WTC11 (cell line): Measurements from ENCODE around the gene PELI3. TPM values are rescaled to one million over a fixed set of nuclear protein-coding genes. Genes with fewer than 3 reads are reported as not detected.

ENCODE experiments used
- ATAC-seq: fragments of 200-7000 bp; cut with Tn5 transposase; 2 replicates; pipeline ENCODE4 v1.10.0; 2021; ENCODE audit warnings: mild to moderate bottlenecking, moderate library complexity
- CTCF ChIA-PET: fragments of 300-600 bp; sonication (Branson Sonifier 250); formaldehyde crosslinking; loops from one replicate; lab custom pipeline; 2021; ENCODE audit warnings: antibody characterized with exemption; lab: Charles Lee
- POLR2A ChIA-PET: fragments of 350-600 bp; sonication (Branson Sonifier 250); formaldehyde crosslinking; loops from one replicate; lab custom pipeline; 2021; ENCODE audit warnings: antibody characterized with exemption; lab: Charles Lee
- DNase-seq: peaks from one replicate; pipeline ENCODE4 v3.0.0; 2021; ENCODE audit warnings: low spot score
- H3K27ac Mint-ChIP-seq: 2 replicates; pipeline ENCODE4 v1.8.0; 2021; ENCODE audit warnings: mixed read lengths
- H3K27me3 Mint-ChIP-seq: 2 replicates; pipeline ENCODE4 v1.8.0; 2021; ENCODE audit warnings: low read depth, mild to moderate bottlenecking, moderate library complexity, mixed read lengths
- H3K36me3 Mint-ChIP-seq: 2 replicates; pipeline ENCODE4 v1.8.0; 2021; ENCODE audit warnings: mixed read lengths
- H3K4me1 Mint-ChIP-seq: 2 replicates; pipeline ENCODE4 v1.8.0; 2022; ENCODE audit warnings: mixed read lengths
- H3K4me3 Mint-ChIP-seq: 2 replicates; pipeline ENCODE4 v1.8.0; 2021; ENCODE audit warnings: mild to moderate bottlenecking, moderate library complexity, mixed read lengths
- H3K9me3 Mint-ChIP-seq: 2 replicates; pipeline ENCODE4 v1.8.0; 2021; ENCODE audit warnings: mixed read lengths
- ESRRA ChIP-seq: sonication (generic); formaldehyde crosslinking; IDR thresholded peaks from 2 replicates; pipeline ENCODE4 v1.8.1; 2022; ENCODE audit warnings: mild to moderate bottlenecking, missing genetic modification reagents, borderline replicate concordance
- FOXK1 ChIP-seq: sonication (generic); formaldehyde crosslinking; IDR thresholded peaks from 2 replicates; pipeline ENCODE4 v1.8.0; 2022; ENCODE audit warnings: mild to moderate bottlenecking, moderate library complexity, missing genetic modification reagents
- JUN ChIP-seq: sonication (generic); formaldehyde crosslinking; IDR thresholded peaks from 2 replicates; pipeline ENCODE4 v1.8.0; 2023; ENCODE audit warnings: mild to moderate bottlenecking, missing genetic modification reagents
- NR2C2 ChIP-seq: sonication (generic); formaldehyde crosslinking; IDR thresholded peaks from 2 replicates; pipeline ENCODE4 v1.8.0; 2022; ENCODE audit warnings: mild to moderate bottlenecking, missing genetic modification reagents
- OVOL2 ChIP-seq: fragments of 250-450 bp; sonication (Bioruptor Pico); IDR thresholded peaks from 2 replicates; pipeline ENCODE4 v1.9.0; 2021; ENCODE audit warnings: mild to moderate bottlenecking, borderline replicate concordance
- SMAD3 ChIP-seq: sonication (generic); formaldehyde crosslinking; IDR thresholded peaks from 2 replicates; pipeline ENCODE4 v1.8.0; 2022; ENCODE audit warnings: missing genetic modification reagents, mild to moderate bottlenecking, borderline replicate concordance
- SMAD4 ChIP-seq: sonication (generic); formaldehyde crosslinking; IDR thresholded peaks from 2 replicates; pipeline ENCODE4 v1.8.0; 2022; ENCODE audit warnings: mild to moderate bottlenecking, missing genetic modification reagents
- TEAD4 ChIP-seq: sonication (generic); formaldehyde crosslinking; IDR thresholded peaks from 2 replicates; pipeline ENCODE4 v1.8.0; 2022; ENCODE audit warnings: mild to moderate bottlenecking, missing genetic modification reagents
- ZNF416 ChIP-seq: fragments of 250-450 bp; sonication (Bioruptor Pico); IDR thresholded peaks from 2 replicates; pipeline ENCODE4 v1.9.0; 2021; ENCODE audit warnings: mild to moderate bottlenecking, inconsistent platforms
- ZNF423 ChIP-seq: fragments of 250-450 bp; sonication (Bioruptor Pico); IDR thresholded peaks from 2 replicates; pipeline ENCODE4 v2.1.2; 2022; ENCODE audit warnings: mild to moderate bottlenecking, moderate library complexity
- ZNF671 ChIP-seq: fragments of 250-450 bp; sonication (Bioruptor Pico); IDR thresholded peaks from 2 replicates; pipeline ENCODE4 v1.8.0; 2021; ENCODE audit warnings: mild to moderate bottlenecking
- total RNA-seq: library from RNA; stranded (reverse); gene quantifications from 3 replicates; pipeline ENCODE4 v1.2.3, GENCODE V29; 2021
- TF ChIP-seq, protein P1 (sequence below): fragments of 200-600 bp; IDR thresholded peaks from 2 replicates; pipeline ENCODE4 v1.8.0; 2022; ENCODE audit warnings: antibody characterized with exemption
- TF ChIP-seq, protein P2 (sequence below): fragments of 250-450 bp; sonication (Bioruptor Pico); IDR thresholded peaks from 2 replicates; pipeline ENCODE4 v1.9.0; 2021; ENCODE audit warnings: mild to moderate bottlenecking, borderline replicate concordance
- TF ChIP-seq, protein P3 (sequence below): sonication (generic); formaldehyde crosslinking; IDR thresholded peaks from 2 replicates; pipeline ENCODE4 v1.8.0; 2022; ENCODE audit warnings: mild to moderate bottlenecking, missing genetic modification reagents
- TF ChIP-seq, protein P4 (sequence below): sonication (generic); formaldehyde crosslinking; IDR thresholded peaks from 2 replicates; pipeline ENCODE4 v1.8.0; 2023; ENCODE audit warnings: missing genetic modification reagents, mild to moderate bottlenecking, borderline replicate concordance

Gene PELI3
- total RNA-seq, 1 experiment from 2014 or later: 7.8 TPM

DNA sequence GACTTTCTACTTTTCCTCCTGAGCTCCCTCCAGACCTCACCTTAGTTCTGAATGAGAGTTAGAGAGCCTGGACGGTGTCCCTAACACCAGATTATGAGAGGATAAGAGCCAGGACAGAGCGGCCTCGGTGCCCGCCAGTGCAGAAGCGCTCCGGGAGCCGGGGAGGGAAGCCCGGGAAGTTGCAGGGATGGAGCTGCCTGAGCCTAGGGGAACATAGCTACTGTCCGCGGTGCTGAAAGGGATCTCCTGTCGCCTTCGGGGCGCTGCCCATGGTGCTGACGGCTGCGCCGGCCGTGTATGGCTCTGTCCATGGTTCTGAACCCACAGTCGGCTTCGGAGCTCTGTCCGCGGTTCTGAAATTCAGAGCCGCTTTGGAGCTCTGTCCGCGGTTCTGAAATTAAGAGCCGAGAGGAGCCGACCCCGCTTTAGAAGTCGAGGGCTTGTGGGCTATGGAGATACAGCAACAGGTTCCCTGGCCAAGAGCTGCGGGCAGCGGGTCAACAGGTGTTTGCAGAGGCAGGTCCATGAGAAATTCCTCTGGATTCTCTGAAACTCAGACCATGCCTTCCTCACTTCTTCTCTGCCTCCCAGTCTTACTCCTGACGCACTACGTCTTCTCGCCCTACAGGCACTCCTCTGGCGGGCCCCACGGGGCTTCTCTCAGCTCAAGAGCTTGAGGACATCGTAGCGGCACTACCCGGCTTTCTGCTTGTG lies 45.1 kb upstream of the PELI3 start (continued):
- TF ChIP-seq SMAD4 (CRISPR knock-in tag) (peak; percentile 100), SMAD3 (CRISPR knock-in tag) (peak; percentile 100), ZNF416 (CRISPR knock-in tag) (peak; percentile 99)

DNA sequence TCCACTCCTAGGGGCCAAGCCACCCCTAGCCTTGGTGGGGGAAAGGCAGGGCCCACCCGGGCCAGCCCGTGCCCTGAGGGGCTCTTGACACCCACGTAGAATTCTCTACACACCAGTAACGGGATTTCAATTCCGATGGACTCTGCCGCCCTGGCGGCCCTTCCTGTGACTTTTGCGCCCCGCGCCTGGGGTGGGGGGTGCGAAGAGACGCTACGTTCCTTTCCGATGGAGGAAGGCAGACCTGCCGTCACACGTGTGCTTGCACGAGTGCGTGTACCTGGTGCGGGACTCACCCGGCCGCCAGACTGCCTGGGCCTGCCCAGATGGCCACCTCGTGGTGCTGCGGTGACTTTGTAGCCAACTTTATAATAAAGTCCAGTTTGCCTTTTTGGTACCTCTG lies 40.4 kb upstream of the PELI3 start:
- CTCF ChIA-PET: interaction anchor here (1.1 kb wide), 1 partner anchor 19 kb away, joined by 3 read pairs; no protein-coding TSS in a partner anchor
- H3K4me3 Mint-ChIP-seq: no peak overlapping the region
- TF ChIP-seq ESRRA (CRISPR knock-in tag): no peak
- TF ChIP-seq, all 79 proteins: peak for 0
- Mint-ChIP-seq H3K36me3 (no peaks in the 10 kb centered on the region), H3K9me3 (no peaks in the 10 kb centered on the region), H3K4me1 (peaks cover 1% of the 10 kb centered on the region; the same call in 1 of the 2 replicates), H3K27ac (no peak overlapping the region), H3K27me3 (peaks cover 40% of the 10 kb centered on the region)
- no peak for DNase-seq
- POLR2A ChIA-PET: no interaction called here
- ATAC-seq: no peak

DNA sequence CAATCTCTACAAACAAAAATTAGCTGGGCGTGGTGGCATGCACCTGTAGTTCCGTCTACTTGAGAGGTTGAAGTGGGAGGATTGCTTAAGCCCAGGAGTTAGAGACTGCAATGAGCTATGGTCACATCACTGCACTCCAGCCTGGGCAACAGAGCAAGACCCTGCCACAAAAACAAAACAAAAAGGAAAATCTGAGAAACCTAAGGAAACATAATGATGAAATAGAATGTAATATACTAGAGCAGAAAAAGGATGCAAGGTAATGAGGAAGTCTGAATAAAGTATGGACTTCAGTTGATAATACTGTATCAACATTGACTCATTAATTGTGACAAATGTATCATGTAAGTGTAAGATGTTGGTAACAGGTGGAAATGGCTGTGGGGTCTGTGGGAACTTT lies 37.8 kb upstream of the PELI3 start:
- H3K27ac Mint-ChIP-seq: no peak overlapping the region
- TF ChIP-seq, protein P1, sequence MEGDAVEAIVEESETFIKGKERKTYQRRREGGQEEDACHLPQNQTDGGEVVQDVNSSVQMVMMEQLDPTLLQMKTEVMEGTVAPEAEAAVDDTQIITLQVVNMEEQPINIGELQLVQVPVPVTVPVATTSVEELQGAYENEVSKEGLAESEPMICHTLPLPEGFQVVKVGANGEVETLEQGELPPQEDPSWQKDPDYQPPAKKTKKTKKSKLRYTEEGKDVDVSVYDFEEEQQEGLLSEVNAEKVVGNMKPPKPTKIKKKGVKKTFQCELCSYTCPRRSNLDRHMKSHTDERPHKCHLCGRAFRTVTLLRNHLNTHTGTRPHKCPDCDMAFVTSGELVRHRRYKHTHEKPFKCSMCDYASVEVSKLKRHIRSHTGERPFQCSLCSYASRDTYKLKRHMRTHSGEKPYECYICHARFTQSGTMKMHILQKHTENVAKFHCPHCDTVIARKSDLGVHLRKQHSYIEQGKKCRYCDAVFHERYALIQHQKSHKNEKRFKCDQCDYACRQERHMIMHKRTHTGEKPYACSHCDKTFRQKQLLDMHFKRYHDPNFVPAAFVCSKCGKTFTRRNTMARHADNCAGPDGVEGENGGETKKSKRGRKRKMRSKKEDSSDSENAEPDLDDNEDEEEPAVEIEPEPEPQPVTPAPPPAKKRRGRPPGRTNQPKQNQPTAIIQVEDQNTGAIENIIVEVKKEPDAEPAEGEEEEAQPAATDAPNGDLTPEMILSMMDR: no peak
- no peak for TF ChIP-seq FOXK1 (CRISPR knock-in tag)
- no peak for TF ChIP-seq ZNF416 (CRISPR knock-in tag)
- TF ChIP-seq NR2C2 (CRISPR knock-in tag): no peak
- TF ChIP-seq, protein P2, sequence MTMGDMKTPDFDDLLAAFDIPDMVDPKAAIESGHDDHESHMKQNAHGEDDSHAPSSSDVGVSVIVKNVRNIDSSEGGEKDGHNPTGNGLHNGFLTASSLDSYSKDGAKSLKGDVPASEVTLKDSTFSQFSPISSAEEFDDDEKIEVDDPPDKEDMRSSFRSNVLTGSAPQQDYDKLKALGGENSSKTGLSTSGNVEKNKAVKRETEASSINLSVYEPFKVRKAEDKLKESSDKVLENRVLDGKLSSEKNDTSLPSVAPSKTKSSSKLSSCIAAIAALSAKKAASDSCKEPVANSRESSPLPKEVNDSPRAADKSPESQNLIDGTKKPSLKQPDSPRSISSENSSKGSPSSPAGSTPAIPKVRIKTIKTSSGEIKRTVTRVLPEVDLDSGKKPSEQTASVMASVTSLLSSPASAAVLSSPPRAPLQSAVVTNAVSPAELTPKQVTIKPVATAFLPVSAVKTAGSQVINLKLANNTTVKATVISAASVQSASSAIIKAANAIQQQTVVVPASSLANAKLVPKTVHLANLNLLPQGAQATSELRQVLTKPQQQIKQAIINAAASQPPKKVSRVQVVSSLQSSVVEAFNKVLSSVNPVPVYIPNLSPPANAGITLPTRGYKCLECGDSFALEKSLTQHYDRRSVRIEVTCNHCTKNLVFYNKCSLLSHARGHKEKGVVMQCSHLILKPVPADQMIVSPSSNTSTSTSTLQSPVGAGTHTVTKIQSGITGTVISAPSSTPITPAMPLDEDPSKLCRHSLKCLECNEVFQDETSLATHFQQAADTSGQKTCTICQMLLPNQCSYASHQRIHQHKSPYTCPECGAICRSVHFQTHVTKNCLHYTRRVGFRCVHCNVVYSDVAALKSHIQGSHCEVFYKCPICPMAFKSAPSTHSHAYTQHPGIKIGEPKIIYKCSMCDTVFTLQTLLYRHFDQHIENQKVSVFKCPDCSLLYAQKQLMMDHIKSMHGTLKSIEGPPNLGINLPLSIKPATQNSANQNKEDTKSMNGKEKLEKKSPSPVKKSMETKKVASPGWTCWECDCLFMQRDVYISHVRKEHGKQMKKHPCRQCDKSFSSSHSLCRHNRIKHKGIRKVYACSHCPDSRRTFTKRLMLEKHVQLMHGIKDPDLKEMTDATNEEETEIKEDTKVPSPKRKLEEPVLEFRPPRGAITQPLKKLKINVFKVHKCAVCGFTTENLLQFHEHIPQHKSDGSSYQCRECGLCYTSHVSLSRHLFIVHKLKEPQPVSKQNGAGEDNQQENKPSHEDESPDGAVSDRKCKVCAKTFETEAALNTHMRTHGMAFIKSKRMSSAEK (CRISPR knock-in tag): no peak
- no peak for TF ChIP-seq ZNF671 (CRISPR knock-in tag)
- TF ChIP-seq OVOL2 (CRISPR knock-in tag): no peak
- TF ChIP-seq, protein P3, sequence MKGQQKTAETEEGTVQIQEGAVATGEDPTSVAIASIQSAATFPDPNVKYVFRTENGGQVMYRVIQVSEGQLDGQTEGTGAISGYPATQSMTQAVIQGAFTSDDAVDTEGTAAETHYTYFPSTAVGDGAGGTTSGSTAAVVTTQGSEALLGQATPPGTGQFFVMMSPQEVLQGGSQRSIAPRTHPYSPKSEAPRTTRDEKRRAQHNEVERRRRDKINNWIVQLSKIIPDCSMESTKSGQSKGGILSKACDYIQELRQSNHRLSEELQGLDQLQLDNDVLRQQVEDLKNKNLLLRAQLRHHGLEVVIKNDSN (CRISPR knock-in tag): no peak
- TF ChIP-seq, protein P4, sequence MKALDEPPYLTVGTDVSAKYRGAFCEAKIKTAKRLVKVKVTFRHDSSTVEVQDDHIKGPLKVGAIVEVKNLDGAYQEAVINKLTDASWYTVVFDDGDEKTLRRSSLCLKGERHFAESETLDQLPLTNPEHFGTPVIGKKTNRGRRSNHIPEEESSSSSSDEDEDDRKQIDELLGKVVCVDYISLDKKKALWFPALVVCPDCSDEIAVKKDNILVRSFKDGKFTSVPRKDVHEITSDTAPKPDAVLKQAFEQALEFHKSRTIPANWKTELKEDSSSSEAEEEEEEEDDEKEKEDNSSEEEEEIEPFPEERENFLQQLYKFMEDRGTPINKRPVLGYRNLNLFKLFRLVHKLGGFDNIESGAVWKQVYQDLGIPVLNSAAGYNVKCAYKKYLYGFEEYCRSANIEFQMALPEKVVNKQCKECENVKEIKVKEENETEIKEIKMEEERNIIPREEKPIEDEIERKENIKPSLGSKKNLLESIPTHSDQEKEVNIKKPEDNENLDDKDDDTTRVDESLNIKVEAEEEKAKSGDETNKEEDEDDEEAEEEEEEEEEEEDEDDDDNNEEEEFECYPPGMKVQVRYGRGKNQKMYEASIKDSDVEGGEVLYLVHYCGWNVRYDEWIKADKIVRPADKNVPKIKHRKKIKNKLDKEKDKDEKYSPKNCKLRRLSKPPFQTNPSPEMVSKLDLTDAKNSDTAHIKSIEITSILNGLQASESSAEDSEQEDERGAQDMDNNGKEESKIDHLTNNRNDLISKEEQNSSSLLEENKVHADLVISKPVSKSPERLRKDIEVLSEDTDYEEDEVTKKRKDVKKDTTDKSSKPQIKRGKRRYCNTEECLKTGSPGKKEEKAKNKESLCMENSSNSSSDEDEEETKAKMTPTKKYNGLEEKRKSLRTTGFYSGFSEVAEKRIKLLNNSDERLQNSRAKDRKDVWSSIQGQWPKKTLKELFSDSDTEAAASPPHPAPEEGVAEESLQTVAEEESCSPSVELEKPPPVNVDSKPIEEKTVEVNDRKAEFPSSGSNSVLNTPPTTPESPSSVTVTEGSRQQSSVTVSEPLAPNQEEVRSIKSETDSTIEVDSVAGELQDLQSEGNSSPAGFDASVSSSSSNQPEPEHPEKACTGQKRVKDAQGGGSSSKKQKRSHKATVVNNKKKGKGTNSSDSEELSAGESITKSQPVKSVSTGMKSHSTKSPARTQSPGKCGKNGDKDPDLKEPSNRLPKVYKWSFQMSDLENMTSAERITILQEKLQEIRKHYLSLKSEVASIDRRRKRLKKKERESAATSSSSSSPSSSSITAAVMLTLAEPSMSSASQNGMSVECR: no peak
- TF ChIP-seq JUN: no peak
- no peak for TF ChIP-seq ZNF423 (CRISPR knock-in tag)
- TF ChIP-seq TEAD4 (CRISPR knock-in tag): no peak
- ChIA-PET POLR2A (interaction anchor here (0.7 to 1.0 kb wide), 2 partner anchors 33 to 50 kb away, joined by 3 to 4 read pairs; no protein-coding TSS in a partner anchor), CTCF (interaction anchor here (0.7 to 4.1 kb wide), 10 partner anchors 7 to 50 kb away, joined by 3 to 36 read pairs (median 10); partner anchors contain the start of genes MRPL11, NPAS4 and PELI3)
- ATAC-seq (no peak), DNase-seq (no peak)
- H3K4me1 Mint-ChIP-seq: no peaks in the 10 kb centered on the region
- H3K36me3 Mint-ChIP-seq: peaks cover 5% of the 10 kb centered on the region
- no peak overlapping the region for H3K4me3 Mint-ChIP-seq
- H3K9me3 Mint-ChIP-seq: no peaks in the 10 kb centered on the region
- H3K27me3 Mint-ChIP-seq: peaks cover 18% of the 10 kb centered on the region
